Measurements from ENCODE around the gene THEMIS. TPM values are rescaled to one million over a fixed set of nuclear protein-coding genes. Genes with fewer than 3 reads are reported as not detected.

Gene THEMIS
- total and polyA plus RNA-seq, 2 of the 4 experiments (the other 2 are of a cell fraction): not detected

GRCh38 chr6:127841811-127842210 lies 59.0 kb downstream of the THEMIS start:
- ChIA-PET CTCF (interaction anchor here (1.1 kb wide), 1 partner anchor 234 kb away, joined by 3 read pairs; no protein-coding TSS in a partner anchor), POLR2A (ENCODE audit: unreplicated experiment) (no interaction called here)
- H4K8ac ChIP-seq (ENCODE audit: low read depth in 2 of 2, low read length in 2 of 2): no peak overlapping the region
- no peak overlapping the region for H2BK20ac ChIP-seq (ENCODE audit: low read depth, low read length)
- no peak overlapping the region for H3K4me3 ChIP-seq (ENCODE audit: insufficient read depth, low read depth, low read length)
- no peak overlapping the region for H3K14ac ChIP-seq (replicated peaks; ENCODE audit: low read depth, low read length)
- in situ Hi-C loops (cut with MboI; ENCODE audit: low sequenced_read_pairs) (no loop called here), dilution Hi-C loops (cut with HindIII; ENCODE audit: low sequenced_read_pairs, unreplicated experiment) (no loop called here), intact Hi-C loops (cut with micrococcal nuclease) (no loop called here)
- H3K23ac ChIP-seq (ENCODE audit: low read depth, low read length): no peak overlapping the region
- no peaks in the 10 kb centered on the region for H4K20me1 ChIP-seq (ENCODE audit: insufficient read depth, low read length)
- H2BK120ac ChIP-seq (ENCODE audit: low read depth, low read length): no peak overlapping the region
- no peak overlapping the region for H3K56ac ChIP-seq (ENCODE audit: extremely low read depth, insufficient read depth, low read length)
- H3K36me3 ChIP-seq (ENCODE audit: control insufficient read depth, insufficient read depth, low read length): no peaks in the 10 kb centered on the region
- H3K18ac ChIP-seq (ENCODE audit: low read depth, low read length): no peak overlapping the region
- no peak overlapping the region for H3K27ac ChIP-seq (ENCODE audit: insufficient read depth, low read length)
- no peaks in the 10 kb centered on the region for H3K9me1 ChIP-seq (ENCODE audit: insufficient read depth, low read length)
- no peak overlapping the region for H4K5ac ChIP-seq (ENCODE audit: low read depth, low read length)
- H2AFZ ChIP-seq (replicated peaks; ENCODE audit: low read length, poor library complexity): no peak overlapping the region
- H2AK5ac ChIP-seq (ENCODE audit: low read depth, low read length): no peak overlapping the region
- H3K4me1 ChIP-seq (ENCODE audit: control insufficient read depth, insufficient read depth, low read length): no peaks in the 10 kb centered on the region
- DNase-seq: peak; percentile 56
- no peak overlapping the region for H3K9ac ChIP-seq (ENCODE audit: low read depth, low read length)
- H3K79me1 ChIP-seq (ENCODE audit: low read depth in 1 of 2, low read length in 2 of 2): no peaks in the 10 kb centered on the region
- H3K27me3 ChIP-seq (ENCODE audit: control insufficient read depth, insufficient read depth, low read length): no peaks in the 10 kb centered on the region
- H3K4me2 ChIP-seq (ENCODE audit: low read depth, low read length): no peak overlapping the region
- H2BK15ac ChIP-seq (ENCODE audit: low read depth, low read length): no peak overlapping the region
- no peaks in the 10 kb centered on the region for H3K9me3 ChIP-seq (ENCODE audit: control insufficient read depth, insufficient read depth, low read length)
- no TSS peak for BruUV-seq (replicated peaks)
- no peak overlapping the region for H4K91ac ChIP-seq (ENCODE audit: insufficient read depth, low read depth, low read length)
- peak; percentile 35; the same call in 1 of the 2 replicates for ATAC-seq (ENCODE audit: low read depth)
- no CpG with 5 or more reads among the region's 1 CpG for WGBS, 2 experiments (ENCODE audit: extremely low coverage in 2 of 2, insufficient read length in 1 of 2)
- no peak overlapping the region for H2BK5ac ChIP-seq (ENCODE audit: low read depth, low read length, poor library complexity, severe bottlenecking)
- no peak for TF ChIP-seq ELK1 (IDR thresholded peaks at IDR 0.05; ENCODE audit: borderline replicate concordance, low read depth, low read length)
- TF ChIP-seq NFE2L2 (IDR thresholded peaks at IDR 0.05; ENCODE audit: low read depth, low read length): no peak
- TF ChIP-seq POLR2A (IDR thresholded peaks at IDR 0.05; ENCODE audit: low read depth, low read length): no peak
- TF ChIP-seq SMC3 (IDR thresholded peaks at IDR 0.05; ENCODE audit: low read depth, low read length): no peak
- H3K4ac ChIP-seq (ENCODE audit: low read depth, low read length): no peak overlapping the region
- H2AK9ac ChIP-seq (replicated peaks; ENCODE audit: low read depth, low read length, poor library complexity): no peak overlapping the region

All from IMR-90 (cell line).